OCI-LY7 (cell line): ENCODE measurements around the gene HBQ1. TPM values are rescaled to one million over a fixed set of nuclear protein-coding genes. Genes with fewer than 3 reads are reported as not detected.
"Not testable (repeated sequence)": the region's sequence is repeated elsewhere in the genome, so short reads cannot be mapped to it uniquely, and the experiment has no call there.

ENCODE experiments used
- BruUV-seq: library from RNA; stranded (reverse); fragments of 400-500 nt; replicated peaks from 2 replicates; lab custom pipeline; 2021; lab: Mats Ljungman, UMichigan
- CTCF ChIA-PET: fragments of 300-600 bp; sonication (Branson Sonifier 250); formaldehyde crosslinking; loops from one replicate; lab custom pipeline; 2022; ENCODE audit warnings: antibody characterized with exemption; ENCODE audit not compliant: unreplicated experiment; lab: Charles Lee
- POLR2A ChIA-PET: fragments of 300-600 bp; sonication (Branson Sonifier 250); formaldehyde crosslinking; loops from one replicate; lab custom pipeline; 2022; ENCODE audit warnings: antibody characterized with exemption; lab: Charles Lee
- DNase-seq: peaks from one replicate; pipeline ENCODE4 v3.0.0-alpha.2; 2015; ENCODE audit warnings: low spot score
- H2AFZ ChIP-seq: fragments of 200-600 bp; sonication (generic), shearing (Covaris generic); 2 replicates; pipeline ENCODE4 v1.6.1; 2014; ENCODE audit warnings: mild to moderate bottlenecking, antibody characterized with exemption, low read length, moderate library complexity
- H3K27ac ChIP-seq: fragments of 200-600 bp; sonication (generic); 2 replicates; pipeline ENCODE4 v1.5.1; 2014; ENCODE audit warnings: mixed run types, low read depth, mild to moderate bottlenecking, moderate library complexity, low read length, inconsistent platforms; ENCODE audit not compliant: poor library complexity, severe bottlenecking
- H3K36me3 ChIP-seq: fragments of 200-600 bp; sonication (generic); 2 replicates; pipeline ENCODE4 v1.6.1; 2014; ENCODE audit warnings: mild to moderate bottlenecking, antibody characterized with exemption, low read length, moderate library complexity, mixed read lengths; ENCODE audit not compliant: insufficient read depth
- H3K4me1 ChIP-seq: fragments of 200-600 bp; sonication (generic); 2 replicates; pipeline ENCODE4 v1.5.1; 2014; ENCODE audit warnings: mild to moderate bottlenecking, low read length; ENCODE audit not compliant: insufficient read depth, poor library complexity, severe bottlenecking
- H3K4me2 ChIP-seq: fragments of 200-600 bp; sonication (generic); 2 replicates; pipeline ENCODE4 v1.6.1; 2014; ENCODE audit warnings: mild to moderate bottlenecking, low read length
- H3K4me3 ChIP-seq: fragments of 200-600 bp; sonication (generic); 2 replicates; pipeline ENCODE4 v1.5.1; 2014; ENCODE audit warnings: mild to moderate bottlenecking, low read depth, low read length; ENCODE audit not compliant: poor library complexity, severe bottlenecking
- H3K79me2 ChIP-seq: fragments of 200-600 bp; sonication (generic); 2 replicates; pipeline ENCODE4 v1.6.1; 2016; ENCODE audit warnings: low read depth, mild to moderate bottlenecking, low read length, moderate library complexity, mixed read lengths; ENCODE audit not compliant: insufficient read depth
- H3K9me2 ChIP-seq: fragments of 200-600 bp; sonication (generic); 2 replicates; pipeline ENCODE4 v1.6.1; 2016; ENCODE audit warnings: mild to moderate bottlenecking, low read length, mixed read lengths; ENCODE audit not compliant: insufficient read depth
- H3K9me3 ChIP-seq: fragments of 200-600 bp; sonication (generic); 2 replicates; pipeline ENCODE4 v1.6.1; 2014; ENCODE audit warnings: mild to moderate bottlenecking, mixed run types, low read length, mixed read lengths
- H4K20me1 ChIP-seq: fragments of 200-600 bp; sonication (generic); 2 replicates; pipeline ENCODE4 v1.6.1; 2014; ENCODE audit warnings: mild to moderate bottlenecking, antibody characterized with exemption, low read length, moderate library complexity, mixed read lengths; ENCODE audit not compliant: insufficient read depth
- CTCF ChIP-seq: fragments of 200-600 bp; sonication (generic); conservative IDR thresholded peaks from 2 replicates; pipeline ENCODE4 v1.5.1; 2014; ENCODE audit warnings: mild to moderate bottlenecking, antibody characterized with exemption, low read length, moderate library complexity, mixed read lengths
- EZH2phosphoT487 ChIP-seq: fragments of 200-600 bp; sonication (generic); IDR thresholded peaks from 2 replicates; pipeline ENCODE4 v1.6.1; 2018; ENCODE audit warnings: low read depth, borderline replicate concordance, mild to moderate bottlenecking, mixed run types, antibody characterized with exemption, low read length, moderate library complexity, mixed read lengths
- intact Hi-C: fragments of 100-400 bp; cut with micrococcal nuclease; formaldehyde crosslinking; loops from one replicate; pipeline ENCODE4 v1.10.0; 2022; ENCODE audit not compliant: unreplicated experiment
- total RNA-seq, 2 experiments: library from RNA; depleted of rRNA in 1 of 2; stranded (reverse); fragments of >200 nt in 1 of 2; shearing (Covaris generic) in 1 of 2; gene quantifications; 2 replicates each; pipeline ENCODE4 v1.2.3, GENCODE V29; 2014 to 2022

HBQ1 gene
- total RNA-seq, 2 experiments from 2014 or later: not detected

- H3K4me1 ChIP-seq: no peaks in the 10 kb centered on the region
- no peaks in the 10 kb centered on the region for H4K20me1 ChIP-seq
- peaks cover 98% of the 10 kb centered on the region for H3K36me3 ChIP-seq
- H3K4me2 ChIP-seq: no peak overlapping the region
- POLR2A ChIA-PET: no interaction called here
- H3K9me2 ChIP-seq: no peaks in the 10 kb centered on the region
- no peaks in the 10 kb centered on the region for H3K9me3 ChIP-seq
- CTCF ChIA-PET: interaction anchor here (0.6 kb wide), 1 partner anchor 100 kb away, joined by 3 read pairs; no protein-coding TSS in a partner anchor
- H3K27ac ChIP-seq: no peak overlapping the region
- DNase-seq: no peak
- no peak overlapping the region for H3K4me3 ChIP-seq
- no peak overlapping the region for H2AFZ ChIP-seq
- TF ChIP-seq CTCF: no peak
- TF ChIP-seq EZH2phosphoT487: no peak
- no TSS peak for BruUV-seq
- no peaks in the 10 kb centered on the region; the same call in 1 of the 2 replicates for H3K79me2 ChIP-seq
- intact Hi-C loops: no loop called here
Observed at GRCh38 chr16:200388-200787, 20.1 kb downstream of the HBQ1 start.

- Histone ChIP-seq H3K4me3 (no peak overlapping the region), H3K79me2 (no peaks in the 10 kb centered on the region; the same call in 1 of the 2 replicates), H3K36me3 (peaks cover 97% of the 10 kb centered on the region), H3K9me2 (no peaks in the 10 kb centered on the region), H3K4me2 (no peak overlapping the region), H2AFZ (no peak overlapping the region), H3K9me3 (no peaks in the 10 kb centered on the region), H3K27ac (no peak overlapping the region), H4K20me1 (no peaks in the 10 kb centered on the region), H3K4me1 (no peaks in the 10 kb centered on the region)
- intact Hi-C loops: no loop called here
- DNase-seq: no peak
- ChIA-PET CTCF (no interaction called here), POLR2A (interaction anchor here (0.6 to 1.5 kb wide), 2 partner anchors 8 to 25 kb away, joined by 3 read pairs; no protein-coding TSS in a partner anchor)
- BruUV-seq: no TSS peak
- TF ChIP-seq CTCF: no peak
- no peak for TF ChIP-seq EZH2phosphoT487
Observed at GRCh38 chr16:203246-203645, 23.0 kb downstream of the HBQ1 start.

GRCh38 chr16:204046-204445, 23.8 kb downstream of the HBQ1 start:
- H3K4me2 ChIP-seq, H4K20me1 ChIP-seq, H3K27ac ChIP-seq, H3K9me2 ChIP-seq, H3K9me3 ChIP-seq, intact Hi-C loops, H2AFZ ChIP-seq, BruUV-seq, H3K4me1 ChIP-seq, DNase-seq, CTCF ChIA-PET, H3K4me3 ChIP-seq, H3K79me2 ChIP-seq: not testable (repeated sequence)
- H3K36me3 ChIP-seq: peaks cover 97% of the 10 kb centered on the region
- POLR2A ChIA-PET: interaction anchor here (1.5 kb wide), 1 partner anchor 24 kb away, joined by 3 read pairs; no protein-coding TSS in a partner anchor

GRCh38 chr16:209359-209758, 29.1 kb downstream of the HBQ1 start:
- H3K4me3 ChIP-seq, H3K9me3 ChIP-seq, CTCF ChIA-PET, intact Hi-C loops, H3K9me2 ChIP-seq, H3K79me2 ChIP-seq, H3K27ac ChIP-seq, DNase-seq, H3K4me2 ChIP-seq, H3K4me1 ChIP-seq, POLR2A ChIA-PET, H2AFZ ChIP-seq, H4K20me1 ChIP-seq, BruUV-seq: not testable (repeated sequence)
- H3K36me3 ChIP-seq: peaks cover 96% of the 10 kb centered on the region

- CTCF ChIA-PET, POLR2A ChIA-PET, intact Hi-C loops: not testable (repeated sequence)
Observed at GRCh38 chr16:211631-212180, 31.4 kb downstream of the HBQ1 start.

More at GRCh38 chr16:211631-212180, 31.4 kb downstream of the HBQ1 start:
- H3K36me3 ChIP-seq: peaks cover 96% of the 10 kb centered on the region
- H3K4me1 ChIP-seq, H3K4me3 ChIP-seq, H4K20me1 ChIP-seq, H3K9me2 ChIP-seq, H2AFZ ChIP-seq, DNase-seq, BruUV-seq, H3K4me2 ChIP-seq, H3K79me2 ChIP-seq, H3K9me3 ChIP-seq, H3K27ac ChIP-seq: not testable (repeated sequence)
